Astrocyte (in vitro differentiated cells and primary cell): ENCODE results near the gene HPGD. TPM values are rescaled to one million over a fixed set of nuclear protein-coding genes. Genes with fewer than 3 reads are reported as not detected.
A peak's percentile ranks its signal among the peaks of the same experiment; 100 is the strongest.

Experiments
- DNase-seq: peaks from one replicate; pipeline ENCODE4 v3.0.0-alpha.2; 2010; ENCODE audit warnings: low read depth
- FAIRE-seq: peaks from 2 replicates; lab custom pipeline; 2011; peaks lifted over from hg19 to GRCh38; lab: Jason Lieb, UNC
- H2AFZ ChIP-seq: 2 replicates; pipeline ENCODE4 v1.6.0; 2012; ENCODE audit warnings: low read depth, low read length, inconsistent platforms
- H3K27ac ChIP-seq: 2 replicates; pipeline ENCODE4 v1.5.1; 2011; ENCODE audit warnings: low read depth, low read length, inconsistent platforms
- H3K27me3 ChIP-seq: 2 replicates; pipeline ENCODE4 v1.6.0; 2011; ENCODE audit warnings: low read length, inconsistent platforms; ENCODE audit not compliant: insufficient read depth
- H3K36me3 ChIP-seq: 2 replicates; pipeline ENCODE4 v1.5.1; 2011; ENCODE audit warnings: low read length, inconsistent platforms; ENCODE audit not compliant: insufficient read depth
- H3K4me1 ChIP-seq: 2 replicates; pipeline ENCODE4 v1.5.1; 2011; ENCODE audit warnings: low read length, inconsistent platforms; ENCODE audit not compliant: insufficient read depth
- H3K4me2 ChIP-seq: 2 replicates; pipeline ENCODE4 v1.6.0; 2012; ENCODE audit warnings: low read length, inconsistent platforms
- H3K4me3 ChIP-seq: 2 replicates; pipeline ENCODE4 v1.5.1; 2011; ENCODE audit warnings: low read depth, mild to moderate bottlenecking, low read length, inconsistent platforms; ENCODE audit not compliant: insufficient read depth
- H3K79me2 ChIP-seq: 2 replicates; pipeline ENCODE4 v1.6.0; 2012; ENCODE audit warnings: mild to moderate bottlenecking, low read length, inconsistent platforms; ENCODE audit not compliant: insufficient read depth
- H3K9ac ChIP-seq: 2 replicates; pipeline ENCODE4 v1.6.0; 2012; ENCODE audit warnings: mild to moderate bottlenecking, low read length, inconsistent platforms
- H3K9me3 ChIP-seq: 2 replicates; pipeline ENCODE4 v1.5.1; 2012; ENCODE audit warnings: low read depth, mild to moderate bottlenecking, low read length, inconsistent platforms; ENCODE audit not compliant: insufficient read depth
- H4K20me1 ChIP-seq: 2 replicates; pipeline ENCODE4 v1.6.0; 2012; ENCODE audit warnings: low read length, inconsistent platforms; ENCODE audit not compliant: insufficient read depth
- H3K27ac Mint-ChIP-seq: one replicate; pipeline ENCODE4 v1.8.0; 2021; ENCODE audit warnings: mild to moderate bottlenecking, mixed read lengths; ENCODE audit not compliant: unreplicated experiment
- H3K27me3 Mint-ChIP-seq: one replicate; pipeline ENCODE4 v1.8.0; 2021; ENCODE audit warnings: low read depth, mixed read lengths; ENCODE audit not compliant: unreplicated experiment
- H3K36me3 Mint-ChIP-seq: one replicate; pipeline ENCODE4 v1.8.0; 2021; ENCODE audit warnings: low read depth, mixed read lengths; ENCODE audit not compliant: unreplicated experiment
- H3K4me1 Mint-ChIP-seq: one replicate; pipeline ENCODE4 v1.8.0; 2021; ENCODE audit warnings: low read depth, mixed read lengths; ENCODE audit not compliant: unreplicated experiment
- H3K4me3 Mint-ChIP-seq: one replicate; pipeline ENCODE4 v1.8.0; 2021; ENCODE audit warnings: mild to moderate bottlenecking, moderate library complexity, mixed read lengths; ENCODE audit not compliant: unreplicated experiment
- H3K9me3 Mint-ChIP-seq: one replicate; pipeline ENCODE4 v1.8.0; 2021; ENCODE audit warnings: mild to moderate bottlenecking, mixed read lengths; ENCODE audit not compliant: unreplicated experiment
- CTCF ChIP-seq: IDR thresholded peaks from 2 replicates; pipeline ENCODE4 v1.5.1; 2011; ENCODE audit warnings: low read depth, mild to moderate bottlenecking, inconsistent platforms, low read length, moderate library complexity; ENCODE audit not compliant: insufficient read depth
- EZH2 ChIP-seq: IDR thresholded peaks from 2 replicates; pipeline ENCODE4 v1.6.1; 2012; ENCODE audit warnings: mild to moderate bottlenecking, low read length, inconsistent platforms; ENCODE audit not compliant: insufficient read depth
- total RNA-seq: library from RNA; stranded (reverse); gene quantifications from 2 replicates; pipeline ENCODE4 v1.2.1, GENCODE V29; 2021

Gene HPGD
- total RNA-seq, 1 donor from 2014 or later = 0.20 TPM

DNA sequence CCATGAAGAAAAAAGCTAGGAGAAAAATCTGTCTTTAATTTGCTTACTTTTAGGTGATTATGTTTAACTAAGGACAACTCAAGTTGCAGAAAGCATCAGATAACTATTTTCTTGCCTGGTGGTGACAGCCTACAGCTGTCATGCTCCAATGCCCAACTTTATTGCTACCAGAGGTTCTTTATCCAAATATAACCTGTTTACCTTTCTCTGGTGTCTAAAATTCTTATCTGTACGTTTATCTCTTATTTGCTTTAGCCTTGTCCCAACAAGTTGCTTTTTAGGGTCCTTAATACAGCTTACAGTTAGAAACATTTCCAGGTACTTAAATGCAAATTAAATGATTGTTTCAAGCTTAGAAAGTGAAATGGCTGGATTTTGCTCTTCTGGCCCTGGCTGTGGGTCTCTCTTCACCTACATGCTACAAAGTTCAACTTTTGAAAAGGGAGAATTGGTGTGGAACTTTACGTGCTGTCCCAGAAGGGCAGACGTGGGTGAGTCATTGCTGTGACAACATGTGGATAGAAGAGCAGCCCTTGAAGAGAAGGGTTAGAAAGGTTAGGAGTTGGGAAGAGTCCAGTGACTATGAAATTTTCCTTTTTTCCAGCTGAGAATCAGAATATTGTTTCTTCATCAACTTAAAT is 60.7 kb downstream of the HPGD start:
- Histone ChIP-seq H3K9ac (no peak overlapping the region), H2AFZ (no peak overlapping the region), H3K36me3 (no peaks in the 10 kb centered on the region), H3K9me3 (no peaks in the 10 kb centered on the region), H3K27ac (no peak overlapping the region), H3K4me1 (peaks cover 11% of the 10 kb centered on the region), H3K27me3 (no peaks in the 10 kb centered on the region), H3K79me2 (no peaks in the 10 kb centered on the region), H3K4me3 (no peak overlapping the region), H4K20me1 (no peaks in the 10 kb centered on the region), H3K4me2 (peak overlapping the region; percentile 5)
- Mint-ChIP-seq H3K27me3 (no peaks in the 10 kb centered on the region), H3K36me3 (no peaks in the 10 kb centered on the region), H3K4me1 (peaks cover 9% of the 10 kb centered on the region), H3K9me3 (no peaks in the 10 kb centered on the region), H3K27ac (no peak overlapping the region), H3K4me3 (no peak overlapping the region)
- FAIRE-seq = no peak
- no peak for DNase-seq
- TF ChIP-seq CTCF = no peak

GRCh38 chr4:174460684-174461083 is 61.6 kb downstream of the HPGD start:
- H3K4me3 ChIP-seq = no peak overlapping the region

More at GRCh38 chr4:174460684-174461083, 61.6 kb downstream of the HPGD start:
- no peak overlapping the region for H2AFZ ChIP-seq
- Mint-ChIP-seq H3K4me1 (peaks cover 9% of the 10 kb centered on the region), H3K27me3 (no peaks in the 10 kb centered on the region), H3K9me3 (no peaks in the 10 kb centered on the region), H3K4me3 (no peak overlapping the region), H3K36me3 (no peaks in the 10 kb centered on the region), H3K27ac (no peak overlapping the region)
- peaks cover 11% of the 10 kb centered on the region for H3K4me1 ChIP-seq
- H3K27me3 ChIP-seq = no peaks in the 10 kb centered on the region
- no peaks in the 10 kb centered on the region for H3K36me3 ChIP-seq
- TF ChIP-seq EZH2 = no peak
- TF ChIP-seq CTCF = no peak
- no peaks in the 10 kb centered on the region for H3K9me3 ChIP-seq
- H3K4me2 ChIP-seq = peak overlapping the region; percentile 8
- DNase-seq (peak; percentile 51), FAIRE-seq (no peak)
- no peak overlapping the region for H3K9ac ChIP-seq
- no peaks in the 10 kb centered on the region for H3K79me2 ChIP-seq
- H3K27ac ChIP-seq = no peak overlapping the region
- H4K20me1 ChIP-seq = no peaks in the 10 kb centered on the region
